KG1 (cell line): ENCODE data around the gene CCDC157.

ENCODE experiments used
- DNase-seq: peaks from one replicate; lab custom pipeline; 2025; lab: John Stamatoyannopoulos, UW

Gene CCDC157

DNA sequence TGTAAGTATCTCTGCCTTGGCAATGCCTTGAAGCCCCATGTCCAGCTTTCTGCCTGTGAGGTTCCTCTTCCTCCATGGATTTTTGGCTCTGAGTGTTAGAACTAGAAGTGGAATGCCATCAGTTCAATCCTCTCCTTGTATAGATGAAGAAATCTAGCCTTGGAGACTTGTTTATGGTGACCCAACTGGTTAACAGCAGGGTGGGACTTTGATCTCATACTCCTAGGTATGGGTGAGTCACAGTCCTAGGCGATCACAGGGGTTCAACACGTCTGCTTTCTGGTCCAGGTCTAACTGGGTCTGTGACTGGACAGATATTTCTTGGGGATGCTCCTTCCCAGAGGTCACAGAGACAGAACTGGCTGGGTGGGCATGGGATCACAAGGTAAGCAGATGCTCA lies 59.6 kb downstream of the CCDC157 start:
- DNase-seq, result no peak

DNA sequence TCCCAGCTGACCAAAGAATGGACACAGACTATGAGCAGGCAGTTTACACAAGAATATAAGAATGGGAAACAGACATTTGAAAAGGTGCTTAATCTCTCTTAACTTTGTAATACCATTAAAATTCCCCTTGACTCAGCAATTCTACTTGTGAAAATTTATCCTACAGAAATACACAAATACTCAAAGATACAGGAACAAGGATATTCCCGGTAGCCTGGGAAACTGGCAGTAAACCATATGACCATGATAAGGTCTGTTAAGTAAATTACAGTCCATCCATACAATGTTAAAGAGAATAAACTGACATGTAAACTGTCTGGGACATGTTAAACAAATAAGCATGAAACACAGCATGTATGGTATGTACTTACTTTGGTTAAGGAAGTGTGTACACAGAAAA lies 60.0 kb downstream of the CCDC157 start:
- DNase-seq, result no peak

DNA sequence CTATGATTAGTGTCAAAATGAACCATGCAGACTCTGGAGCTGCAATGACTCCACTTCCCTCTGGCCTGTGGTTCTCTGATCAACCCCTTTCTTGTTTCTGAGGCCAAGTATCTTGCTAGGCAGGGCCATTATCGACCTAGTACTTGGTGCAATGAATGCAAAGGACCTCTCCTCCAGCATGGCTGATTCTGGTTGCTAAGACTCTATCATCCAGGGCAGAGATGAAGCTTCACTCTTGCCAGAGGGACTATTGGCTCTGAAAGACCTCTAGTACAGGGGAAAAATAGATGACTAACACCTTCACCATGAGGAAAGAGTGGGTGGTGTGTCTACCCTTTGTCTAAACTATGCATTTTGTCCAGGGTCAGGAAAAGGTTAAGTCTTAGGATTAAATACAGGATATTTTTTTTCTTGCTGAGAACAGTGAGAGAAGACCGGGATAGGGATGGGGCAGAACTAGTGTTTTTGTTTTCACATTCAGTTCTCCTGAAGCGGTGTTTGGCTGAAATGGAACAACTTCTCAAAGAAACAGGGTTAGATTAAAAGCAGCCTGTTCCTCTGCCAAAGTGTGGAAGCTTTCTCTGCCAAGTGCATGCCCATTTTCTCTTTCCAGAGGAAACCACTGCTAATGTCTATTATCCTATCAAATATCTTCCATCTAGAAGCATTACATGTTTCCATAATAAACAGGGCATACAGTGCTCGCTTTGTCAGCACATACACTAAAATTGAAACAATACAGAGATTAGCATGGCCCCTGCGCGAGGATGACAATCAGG lies 63.7 kb downstream of the CCDC157 start:
- DNase-seq, result no peak

DNA sequence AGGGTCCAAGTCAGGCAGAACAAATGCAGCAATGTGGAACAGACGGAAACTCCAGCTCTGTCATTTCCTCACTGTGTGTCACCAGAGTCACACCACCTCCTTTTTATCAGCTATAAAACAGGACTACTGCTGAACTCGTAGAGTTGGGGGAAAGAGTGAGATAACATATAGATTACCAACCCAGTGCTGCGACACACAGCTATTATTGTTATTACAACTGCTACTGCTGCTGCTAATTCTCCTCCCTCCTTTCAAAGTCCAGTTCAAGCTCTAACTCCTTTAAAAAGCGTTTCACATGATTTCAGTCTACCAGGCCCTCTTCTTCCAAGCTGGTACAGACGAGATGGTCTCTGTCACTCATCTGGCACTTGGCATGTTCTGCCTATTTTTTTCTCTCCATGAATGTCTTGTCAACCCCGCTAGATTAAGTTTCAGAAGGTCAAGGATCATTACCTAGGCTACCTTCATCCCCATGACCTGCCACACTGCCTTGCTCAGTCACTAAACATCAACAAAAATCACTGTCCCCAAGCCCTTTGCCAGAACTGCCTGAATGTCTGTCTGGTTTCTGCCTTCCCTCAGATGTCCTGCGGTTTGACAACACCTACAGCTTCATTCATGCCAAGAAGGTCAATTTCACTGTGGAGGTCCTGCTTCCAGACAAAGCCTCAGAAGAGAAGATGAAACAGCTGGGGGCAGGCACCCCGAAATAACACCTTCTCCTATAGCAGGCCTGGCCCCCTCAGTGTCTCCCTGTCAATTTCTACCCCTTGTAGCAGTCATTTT lies 65.1 kb downstream of the CCDC157 start:
- no peak for DNase-seq

DNA sequence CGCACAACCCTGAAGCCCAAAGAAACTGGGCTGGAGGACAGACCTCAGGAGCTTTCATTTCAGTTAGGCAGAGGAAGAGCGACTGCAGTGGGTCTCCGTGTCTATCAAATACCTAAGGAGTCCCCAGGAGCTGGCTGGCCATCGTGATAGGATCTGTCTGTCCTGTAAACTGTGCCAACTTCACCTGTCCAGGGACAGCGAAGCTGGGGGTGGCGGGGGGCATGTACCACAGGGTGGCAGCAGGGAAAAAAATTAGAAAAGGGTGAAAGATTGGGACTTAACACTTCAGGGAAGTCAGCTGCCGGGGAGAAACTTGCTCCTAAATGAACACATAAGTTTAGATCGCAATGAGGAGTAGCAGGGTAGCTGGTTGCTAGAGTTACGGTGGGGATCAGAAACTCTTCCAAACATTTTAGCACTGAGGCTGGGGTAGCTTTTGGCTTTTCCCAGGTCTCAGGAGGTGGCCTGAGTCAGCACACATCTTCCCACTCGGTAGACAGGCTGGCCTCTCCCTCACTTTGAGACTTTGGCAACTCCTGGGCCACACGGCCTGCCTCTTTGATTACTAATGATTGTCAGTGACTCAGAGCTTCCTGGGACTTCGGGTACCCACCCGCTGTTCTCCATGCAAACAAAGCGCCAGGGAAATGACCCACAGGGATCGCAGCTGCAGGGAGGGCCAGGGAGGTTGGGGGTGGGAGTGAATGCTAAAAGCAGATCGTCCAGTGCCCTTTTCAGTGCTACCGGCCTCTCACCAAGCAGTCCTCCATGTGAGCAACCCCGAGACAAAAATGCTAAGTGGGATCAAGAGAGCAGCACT lies 65.9 kb downstream of the CCDC157 start:
- no peak for DNase-seq

DNA sequence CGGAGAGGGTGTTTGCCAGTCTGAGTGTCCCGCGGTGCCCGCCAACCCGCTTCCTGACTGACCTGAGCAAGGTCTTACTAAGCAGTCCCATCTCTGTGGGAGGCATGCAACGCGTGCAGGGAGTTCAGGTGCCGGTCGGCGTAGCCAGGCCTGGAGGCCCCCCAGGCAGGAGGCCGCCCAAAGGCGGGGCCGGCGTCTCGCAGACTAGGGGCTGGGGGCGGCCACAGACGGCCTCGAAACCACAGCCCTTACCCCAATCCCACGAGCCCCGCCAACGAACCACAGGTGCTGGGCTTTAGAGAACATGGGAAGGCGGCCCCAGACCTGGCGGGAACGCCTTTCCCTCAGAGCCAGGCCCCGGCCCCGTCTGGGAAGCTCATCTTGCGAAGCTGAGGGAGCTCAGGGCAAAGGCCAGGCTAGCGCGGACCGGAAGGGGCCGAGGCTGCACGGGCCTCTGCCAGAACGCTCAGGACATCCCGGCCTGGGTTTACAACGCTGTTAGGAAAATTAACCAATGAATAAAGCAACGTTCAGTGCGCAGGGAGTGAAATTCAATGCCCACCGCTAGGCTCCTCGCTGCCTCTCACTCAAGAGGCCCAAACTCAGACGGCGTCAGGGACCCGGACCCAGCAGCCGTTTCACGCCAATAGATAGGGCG lies 66.6 kb downstream of the CCDC157 start:
- DNase-seq, result no peak

DNA sequence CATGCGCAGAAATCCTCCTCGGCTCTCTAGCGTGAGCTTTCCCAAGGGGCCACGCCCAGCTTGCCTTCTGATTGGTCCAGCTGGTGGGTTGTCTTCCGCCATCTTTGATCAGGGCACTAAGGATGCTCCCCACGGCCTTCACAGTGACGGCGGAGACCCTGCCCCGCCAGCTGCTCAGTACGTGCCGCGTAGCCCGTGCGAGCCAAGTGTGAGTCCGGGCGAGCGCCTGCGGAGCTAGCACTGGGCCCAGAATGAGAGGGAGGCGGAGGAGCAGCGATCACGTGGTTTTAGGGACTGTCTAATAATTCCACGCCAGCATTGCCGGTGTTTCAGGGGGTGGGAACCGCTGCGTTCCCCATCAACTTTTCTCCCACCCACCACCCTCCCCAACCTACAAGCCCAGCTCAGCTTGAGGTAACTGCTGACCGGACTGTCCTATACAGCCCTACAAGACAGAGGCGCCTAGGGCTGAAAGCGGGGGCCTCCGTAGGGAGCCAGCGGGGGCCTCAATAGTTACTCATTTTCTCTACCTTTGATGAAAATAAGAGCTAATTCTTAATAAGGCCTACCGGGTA lies 67.2 kb downstream of the CCDC157 start:
- DNase-seq, result peak; percentile 98

DNA sequence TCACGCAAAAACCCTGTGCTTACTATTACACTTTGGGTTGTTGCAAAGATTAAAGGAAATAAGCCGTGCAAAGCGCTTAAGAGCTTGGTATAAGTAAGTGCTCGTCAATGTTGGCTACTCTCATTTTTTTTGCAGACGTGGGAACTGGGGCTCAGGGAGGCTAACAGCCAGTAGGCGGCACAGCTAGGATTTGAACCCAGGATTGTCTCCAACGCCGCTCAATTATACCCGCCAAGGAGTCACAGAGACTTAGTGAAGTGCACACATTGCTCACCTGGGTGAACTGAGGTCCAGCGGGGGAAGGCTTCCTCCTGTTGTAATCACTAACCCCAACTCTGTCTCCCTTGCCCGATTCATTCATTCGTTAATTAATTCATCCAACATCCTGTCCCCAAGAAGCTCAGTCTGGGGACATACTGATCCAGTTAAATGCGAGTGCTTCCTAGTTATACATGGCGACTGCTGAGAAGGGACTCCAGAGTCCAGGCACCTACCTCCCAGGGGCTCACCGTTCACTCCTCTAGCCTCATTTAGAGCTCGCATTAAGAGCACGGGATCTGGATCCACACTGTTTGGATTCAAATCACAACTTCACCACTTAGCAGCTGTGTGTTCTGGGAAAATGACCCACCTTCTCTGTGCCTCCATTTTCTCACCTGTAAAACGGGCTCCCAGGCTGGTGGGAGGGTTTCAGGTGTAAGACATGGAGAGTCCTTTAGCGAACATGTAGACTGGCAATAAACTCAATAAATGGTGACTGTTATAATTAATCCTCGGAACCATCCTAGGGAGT lies 67.9 kb downstream of the CCDC157 start:
- DNase-seq, result peak; percentile 60

DNA sequence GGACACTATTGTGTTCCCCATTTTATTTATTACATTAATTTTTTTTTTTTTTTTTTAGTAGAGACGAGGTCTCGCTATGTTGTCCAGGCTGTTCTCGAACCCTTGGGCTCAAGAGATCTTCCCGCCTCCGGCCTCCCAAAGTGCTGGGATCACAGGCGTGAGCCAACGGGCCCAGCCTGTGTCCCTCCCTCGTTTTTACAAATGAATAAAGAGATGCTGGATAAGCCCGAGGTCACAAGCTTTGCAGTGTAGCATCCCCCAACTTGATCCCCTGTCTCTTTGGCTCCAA lies 68.5 kb downstream of the CCDC157 start:
- no peak for DNase-seq

DNA sequence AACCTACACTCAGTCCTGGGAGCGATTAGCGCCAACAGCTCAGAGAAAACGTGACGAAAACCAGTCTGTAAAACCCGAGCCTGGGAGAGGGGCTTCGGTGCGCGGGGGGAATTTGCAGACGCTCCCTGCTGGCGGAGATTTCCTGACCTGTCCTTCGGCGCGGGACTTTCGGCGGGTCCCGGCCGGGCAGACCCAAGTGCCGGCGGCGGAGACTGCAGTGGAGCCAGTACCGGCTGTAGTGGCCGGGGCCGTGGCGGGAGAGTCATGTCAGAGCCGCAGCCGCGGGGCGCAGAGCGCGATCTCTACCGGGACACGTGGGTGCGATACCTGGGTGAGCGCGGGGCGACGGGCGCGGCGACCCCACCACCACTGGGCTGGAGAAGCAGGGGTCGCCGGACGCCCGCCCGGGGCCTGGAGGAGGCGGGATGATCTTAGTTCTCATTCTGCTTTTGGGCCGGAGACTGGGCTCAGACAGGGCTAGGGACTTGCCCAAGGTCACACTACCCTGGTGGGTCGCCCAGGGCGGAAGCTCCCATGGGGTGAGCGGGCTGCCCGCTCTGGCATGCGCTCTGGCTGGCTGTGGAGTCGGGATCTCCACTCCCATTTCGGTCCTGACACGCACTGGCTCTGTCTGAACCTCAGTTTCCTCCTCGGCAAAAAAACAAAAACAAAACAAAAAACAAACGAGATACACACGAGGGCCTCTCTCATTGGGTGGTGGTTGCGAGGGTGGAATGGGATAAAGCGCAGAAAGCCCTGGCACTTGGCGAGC lies 69.0 kb downstream of the CCDC157 start, which contains the start of gene MTFP1:
Gene MTFP1 (plus strand): TSS at position 153 of the 772 bp plus-strand sequence. CDS start 112 bp downstream, at position 265.
- peak; percentile 51 for DNase-seq
